ENCODE results near the gene HSPB6.

The HSPB6 gene

GRCh38 chr19:35744430-35745327, 12.2 kb downstream of the HSPB6 start:
- peak; percentile 94 for DNase-seq

GRCh38 chr19:35743640-35744429, 13.0 kb downstream of the HSPB6 start:
- no peak for DNase-seq

DNA sequence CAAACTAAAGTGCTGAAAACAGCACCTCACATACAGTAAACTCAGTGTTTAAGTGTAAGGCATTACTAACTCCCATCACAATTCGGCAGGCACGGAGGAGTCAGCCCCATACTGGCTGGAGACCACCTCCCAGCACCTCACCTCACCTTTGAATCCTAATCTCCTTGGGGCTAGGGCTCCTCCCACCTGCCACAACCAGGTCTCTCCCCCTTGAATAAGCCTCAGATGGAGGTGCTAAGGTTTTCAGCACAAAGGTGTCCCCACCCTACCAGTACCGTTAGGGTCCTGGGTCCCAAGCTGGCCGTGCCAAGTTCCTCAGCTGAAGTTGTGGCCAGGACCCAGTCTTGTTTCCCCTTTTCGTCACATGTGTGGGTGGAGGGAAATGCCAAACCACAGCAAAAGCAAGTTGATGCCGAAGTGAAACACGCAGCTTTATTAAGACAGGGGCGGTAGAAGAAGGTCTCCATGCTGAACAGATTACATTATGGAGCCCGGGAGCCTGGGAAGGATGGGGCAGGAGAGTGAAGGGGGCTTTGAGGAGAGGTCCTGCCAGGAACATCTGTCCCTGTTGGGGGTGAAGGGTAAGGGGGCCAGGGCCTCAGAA, 14.6 kb downstream of the HSPB6 start, which contains the start of gene IGFLR1:
TSS of gene IGFLR1 (minus strand) at position 332 of the 604 bp plus-strand sequence. CDS start 1,272 bp downstream, outside the sequence.
- no peak for DNase-seq

GRCh38 chr19:35741203-35741515, 15.7 kb downstream of the HSPB6 start:
- peak; percentile 81 for DNase-seq

GRCh38 chr19:35740423-35741202, 16.2 kb downstream of the HSPB6 start:
- DNase-seq = peak; percentile 100

DNA sequence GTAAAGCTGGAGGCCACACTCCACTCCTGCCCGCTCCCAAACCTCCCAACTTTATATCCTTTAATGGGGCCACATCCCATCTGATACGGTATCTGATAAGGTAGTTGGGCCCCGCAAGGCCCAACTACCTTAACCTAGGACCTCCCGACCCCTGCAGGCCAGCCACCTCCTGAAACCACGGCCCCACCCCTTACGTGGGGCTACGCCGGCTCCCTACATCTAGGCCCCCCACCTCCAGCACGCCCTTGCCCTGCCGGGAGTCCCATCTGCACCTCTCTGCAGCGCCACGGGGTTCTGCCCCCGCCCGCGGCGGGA, 16.8 kb downstream of the HSPB6 start:
- peak; percentile 70 for DNase-seq

DNA sequence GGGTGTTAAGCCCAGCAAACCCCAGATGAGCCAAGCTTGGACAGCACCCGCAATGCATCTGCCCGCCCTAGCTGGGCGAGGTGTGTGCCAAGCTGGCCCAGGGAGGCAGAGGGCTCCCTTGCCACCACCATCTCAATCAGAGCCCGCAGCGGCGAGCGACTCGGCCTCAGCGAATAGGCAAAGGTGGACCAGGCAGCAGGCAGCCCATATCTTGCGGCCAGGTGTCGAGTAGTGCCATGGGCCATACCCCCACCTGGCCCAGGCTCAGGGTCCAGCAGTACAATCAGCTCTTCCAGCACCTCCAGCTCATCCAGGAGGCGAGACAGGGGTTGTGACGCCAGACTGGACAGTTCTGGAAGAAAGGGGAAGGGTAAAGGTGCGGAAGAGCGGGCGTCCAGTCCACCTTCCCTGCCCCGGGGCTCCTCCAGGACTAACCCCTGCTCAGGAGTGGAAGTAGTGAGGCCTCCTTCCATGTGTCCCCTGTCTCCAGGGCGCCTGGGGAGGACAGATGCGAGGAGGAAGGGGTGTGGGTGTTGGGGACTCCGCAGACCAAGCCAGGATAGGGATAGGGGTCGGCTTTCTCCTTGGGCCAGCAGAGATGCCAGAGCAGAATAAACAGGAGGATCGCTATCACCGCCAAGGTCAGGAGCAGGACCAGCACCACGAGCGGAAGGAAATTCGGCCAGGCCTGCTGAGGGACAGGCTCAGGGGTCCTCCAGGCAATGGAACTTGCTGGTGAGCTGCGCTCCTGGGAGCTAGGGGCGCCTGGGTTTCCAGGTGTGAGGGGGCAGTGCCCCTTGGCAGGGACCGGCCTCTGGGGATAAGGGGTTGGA, 17.3 kb downstream of the HSPB6 start:
- no peak for DNase-seq

DNA sequence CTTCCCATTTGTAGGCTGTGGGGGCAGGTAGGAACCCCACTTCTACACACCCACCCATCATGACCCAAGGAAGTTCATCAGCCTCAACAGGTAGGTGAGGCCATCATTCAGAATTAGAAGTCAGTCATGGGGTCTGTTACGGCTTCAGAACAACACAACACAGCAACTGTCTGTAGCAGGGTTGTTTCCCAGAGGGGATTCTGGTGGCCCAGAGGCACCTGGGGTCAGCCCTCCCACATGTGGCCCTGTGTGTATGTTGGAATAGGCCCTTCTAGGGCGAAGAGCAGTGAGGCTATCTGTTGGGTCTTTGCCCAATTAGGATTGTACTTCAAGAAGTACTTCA, 18.0 kb downstream of the HSPB6 start:
- no peak for DNase-seq

GRCh38 chr19:35738021-35738886, 18.6 kb downstream of the HSPB6 start:
- DNase-seq = no peak

DNA sequence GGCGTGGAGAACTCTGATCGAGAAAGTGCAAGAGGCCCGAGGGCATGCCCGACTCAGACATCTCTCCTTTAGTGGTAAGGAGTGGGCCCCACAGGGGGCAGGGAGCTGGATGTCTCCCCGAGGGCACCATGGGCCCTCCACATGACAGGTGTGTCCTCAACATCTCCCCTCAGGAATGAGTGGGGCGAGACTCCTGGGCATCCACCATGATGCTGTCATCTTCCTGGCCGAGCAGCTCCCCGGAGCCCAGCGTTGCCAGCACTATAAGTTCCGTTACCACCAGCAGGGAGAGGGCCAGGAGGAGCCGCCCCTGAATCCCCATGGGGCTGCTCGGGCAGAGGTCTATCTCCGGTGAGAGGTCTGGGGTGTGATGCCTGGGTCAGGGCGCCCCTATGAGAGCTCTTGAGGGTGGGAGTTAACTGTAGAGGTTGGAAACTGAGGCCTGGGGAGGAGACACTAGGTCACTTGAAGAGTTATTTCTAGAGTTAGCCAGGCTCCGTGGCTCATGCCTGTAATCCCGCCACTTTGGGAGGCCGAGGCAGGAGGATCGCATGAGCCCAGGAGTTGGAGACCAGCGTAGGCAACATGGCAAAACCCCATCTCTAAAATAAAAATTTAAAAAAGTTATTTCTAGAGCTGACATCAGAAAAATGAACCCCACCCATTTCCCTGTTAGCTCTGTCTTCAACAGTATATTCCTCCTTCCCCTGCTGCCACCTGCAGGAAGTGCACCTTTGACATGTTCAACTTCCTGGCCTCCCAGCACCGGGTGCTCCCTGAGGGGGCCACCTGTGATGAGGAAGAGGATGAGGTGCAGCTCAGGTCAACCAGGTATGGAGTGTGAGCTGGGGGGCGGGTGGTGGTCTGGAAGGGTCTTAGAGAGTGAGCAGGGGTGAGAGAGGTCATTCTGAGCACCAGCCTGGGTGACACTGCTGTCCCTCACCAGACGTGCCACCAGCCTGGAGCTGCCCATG, 19.6 kb downstream of the HSPB6 start:
- DNase-seq = no peak

- no peak for DNase-seq
These were observed 21.9 kb downstream of the HSPB6 start for GRCh38 chr19:35734889-35735288.

- DNase-seq = no peak
These were observed 22.6 kb downstream of the HSPB6 start for GRCh38 chr19:35734273-35734672.

- DNase-seq = no peak
These were observed 23.4 kb downstream of the HSPB6 start for GRCh38 chr19:35733180-35734125.

- DNase-seq = no peak
These were observed 24.2 kb downstream of the HSPB6 start for GRCh38 chr19:35732540-35733179.

DNA sequence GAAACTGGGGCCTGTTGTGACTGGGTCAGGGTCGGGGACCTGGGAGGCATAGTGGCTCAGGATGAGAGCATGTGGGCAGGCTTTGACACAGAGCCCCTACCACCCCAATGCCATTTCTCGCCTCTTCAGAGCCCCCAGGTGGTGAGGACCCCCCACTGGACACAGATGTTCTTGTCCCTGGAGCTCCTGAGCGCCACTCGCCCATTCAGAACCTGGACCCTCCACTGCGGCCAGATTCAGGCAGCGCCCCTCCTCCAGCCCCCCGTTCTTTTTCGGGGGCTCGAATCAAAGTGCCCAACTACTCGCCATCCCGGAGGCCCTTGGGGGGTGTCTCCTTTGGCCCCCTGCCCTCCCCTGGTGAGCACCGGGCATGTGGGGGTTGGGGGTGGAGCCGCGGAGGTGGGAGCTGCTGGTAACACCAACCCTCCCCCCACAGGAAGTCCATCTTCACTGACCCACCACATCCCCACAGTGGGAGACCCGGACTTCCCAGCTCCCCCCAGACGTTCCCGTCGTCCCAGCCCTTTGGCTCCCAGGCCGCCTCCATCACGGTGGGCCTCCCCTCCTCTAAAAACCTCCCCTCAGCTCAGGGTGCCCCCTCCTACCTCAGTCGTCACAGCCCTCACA, 24.9 kb downstream of the HSPB6 start:
- DNase-seq = no peak

GRCh38 chr19:35731353-35731752, 25.5 kb downstream of the HSPB6 start:
- DNase-seq = no peak

GRCh38 chr19:35730326-35730725, 26.5 kb downstream of the HSPB6 start:
- no peak for DNase-seq

- DNase-seq = no peak
These were observed 27.1 kb downstream of the HSPB6 start for GRCh38 chr19:35729763-35730162.
